GM23248 (cell line): Measurements from ENCODE around the gene ERMAP. TPM values are rescaled to one million over a fixed set of nuclear protein-coding genes. Genes with fewer than 3 reads are reported as not detected.

ENCODE experiments used
- DNase-seq: peaks from one replicate; pipeline ENCODE4 v3.0.0-alpha.2; 2015
- H2AFZ ChIP-seq: fragments of 200-600 bp; sonication (generic); 2 replicates; pipeline ENCODE4 v1.6.1; 2016; ENCODE audit warnings: antibody characterized with exemption
- H3F3A ChIP-seq: fragments of 200-600 bp; sonication (generic); 2 replicates; pipeline ENCODE4 v1.6.1; 2016; ENCODE audit warnings: mild to moderate bottlenecking, antibody characterized with exemption, mixed run types; ENCODE audit not compliant: insufficient read depth
- H3K27ac ChIP-seq: fragments of 200-600 bp; sonication (generic); 2 replicates; pipeline ENCODE4 v1.5.1; 2016; ENCODE audit warnings: mild to moderate bottlenecking
- H3K27me3 ChIP-seq: fragments of 200-600 bp; sonication (generic); replicated peaks from 2 replicates; pipeline ENCODE4 v1.6.1; 2016; ENCODE audit warnings: mild to moderate bottlenecking; ENCODE audit not compliant: insufficient read depth
- H3K36me3 ChIP-seq: fragments of 200-600 bp; sonication (generic); 2 replicates; pipeline ENCODE4 v1.6.1; 2016; ENCODE audit warnings: low read depth, mild to moderate bottlenecking
- H3K4me1 ChIP-seq: fragments of 200-600 bp; sonication (generic); 2 replicates; pipeline ENCODE4 v1.6.1; 2016; ENCODE audit warnings: mild to moderate bottlenecking; ENCODE audit not compliant: insufficient read depth
- H3K4me2 ChIP-seq: fragments of 200-600 bp; sonication (generic); one replicate; pipeline ENCODE4 v1.6.1; 2016; ENCODE audit warnings: mild to moderate bottlenecking; ENCODE audit not compliant: unreplicated experiment
- H3K4me3 ChIP-seq: fragments of 200-600 bp; sonication (generic); 2 replicates; pipeline ENCODE4 v1.5.1; 2016; ENCODE audit warnings: mild to moderate bottlenecking
- H3K79me2 ChIP-seq: fragments of 200-600 bp; sonication (generic); 2 replicates; pipeline ENCODE4 v1.6.1; 2016; ENCODE audit warnings: mild to moderate bottlenecking; ENCODE audit not compliant: insufficient read depth
- H3K9ac ChIP-seq: fragments of 200-600 bp; sonication (generic); 2 replicates; pipeline ENCODE4 v1.6.1; 2016; ENCODE audit warnings: mild to moderate bottlenecking
- H3K9me2 ChIP-seq: fragments of 200-600 bp; sonication (generic); 2 replicates; pipeline ENCODE4 v1.6.1; 2016; ENCODE audit warnings: mixed run types, mild to moderate bottlenecking, moderate library complexity; ENCODE audit not compliant: insufficient read depth
- H3K9me3 ChIP-seq: fragments of 200-600 bp; sonication (generic); one replicate; pipeline ENCODE4 v1.6.1; 2017; ENCODE audit warnings: low read depth
- H4K20me1 ChIP-seq: fragments of 200-600 bp; sonication (generic); 2 replicates; pipeline ENCODE4 v1.6.0; 2016; ENCODE audit not compliant: insufficient read depth
- EZH2 ChIP-seq: fragments of 200-600 bp; sonication (generic); IDR thresholded peaks from 2 replicates; pipeline ENCODE4 v1.6.1; 2018; ENCODE audit warnings: antibody characterized with exemption, mild to moderate bottlenecking; ENCODE audit not compliant: insufficient read depth, poor library complexity, severe bottlenecking
- EZH2phosphoT487 ChIP-seq: fragments of 200-600 bp; sonication (generic); IDR thresholded peaks from 2 replicates; pipeline ENCODE4 v1.6.1; 2018; ENCODE audit warnings: antibody characterized with exemption, moderate library complexity, mild to moderate bottlenecking, low read depth; ENCODE audit not compliant: insufficient read depth
- WGBS, 2 experiments: methylation state at CpG; one replicate each; pipeline ENCODE4 v1.1.6; 2015 to 2017; ENCODE audit warnings: low lambda C conversion rate in 2 of 2, low coverage in 1 of 2; ENCODE audit errors: missing lambda C conversion rate in 2 of 2; 5-methylcytosine and 5-hydroxymethylcytosine counted together
- in situ Hi-C: fragments of 300-500 bp; cut with MboI; formaldehyde crosslinking; loops from 2 replicates; pipeline ENCODE4 v1.15.0; 2020
- polyA plus RNA-seq: library from polyadenylated mRNA; unstranded; fragments of >200 nt; fragmentation: Nextera tagmentation; extraction: Ambion mirVana; gene quantifications from 2 replicates; pipeline ENCODE4 v1.2.1, GENCODE V29; 2016
- total RNA-seq: library from RNA; depleted of rRNA; stranded (reverse); fragments of >200 nt; shearing (Covaris generic); gene quantifications from 2 replicates; pipeline ENCODE4 v1.2.3, GENCODE V29; 2014

Gene ERMAP
- total and polyA plus RNA-seq, 2 experiments from 2014 or later: 7.0 to 18.4 TPM

GRCh38 chr1:42873670-42874069, 56.7 kb downstream of the ERMAP start:
- Histone ChIP-seq H2AFZ (no peak overlapping the region), H3K4me1 (no peaks in the 10 kb centered on the region), H3F3A (no peaks in the 10 kb centered on the region), H3K4me2 (no peak overlapping the region), H3K4me3 (no peak overlapping the region), H3K79me2 (no peaks in the 10 kb centered on the region), H3K27me3 (peaks cover 29% of the 10 kb centered on the region), H3K36me3 (no peaks in the 10 kb centered on the region), H3K9me3 (no peaks in the 10 kb centered on the region), H3K9me2 (no peaks in the 10 kb centered on the region), H3K9ac (no peak overlapping the region), H4K20me1 (no peaks in the 10 kb centered on the region), H3K27ac (no peak overlapping the region)
- no peak for TF ChIP-seq EZH2phosphoT487
- no peak for TF ChIP-seq EZH2
- 44 to 63% methylated on average over 1 of the region's 1 CpG for WGBS, 2 experiments
- in situ Hi-C loops: no loop called here
- no peak for DNase-seq

- Histone ChIP-seq H3K9me3 (no peaks in the 10 kb centered on the region), H3K4me3 (no peak overlapping the region), H3K9me2 (no peaks in the 10 kb centered on the region), H3F3A (no peaks in the 10 kb centered on the region), H3K4me2 (no peak overlapping the region), H3K4me1 (no peaks in the 10 kb centered on the region), H3K27ac (no peak overlapping the region), H4K20me1 (no peaks in the 10 kb centered on the region), H3K9ac (no peak overlapping the region), H3K36me3 (no peaks in the 10 kb centered on the region), H2AFZ (no peak overlapping the region), H3K79me2 (no peaks in the 10 kb centered on the region), H3K27me3 (peaks cover 29% of the 10 kb centered on the region)
- no peak for DNase-seq
- in situ Hi-C loops: no loop called here
- TF ChIP-seq EZH2 (no peak), EZH2phosphoT487 (no peak)
Measured at GRCh38 chr1:42876009-42876408, 59.1 kb downstream of the ERMAP start.

- Histone ChIP-seq H3K79me2 (no peaks in the 10 kb centered on the region), H3K36me3 (no peaks in the 10 kb centered on the region), H3K9me2 (no peaks in the 10 kb centered on the region), H3K4me3 (no peak overlapping the region), H3K4me1 (no peaks in the 10 kb centered on the region), H3K27me3 (peaks cover 29% of the 10 kb centered on the region), H2AFZ (no peak overlapping the region), H3K27ac (no peak overlapping the region), H3F3A (no peaks in the 10 kb centered on the region), H3K9me3 (no peaks in the 10 kb centered on the region), H3K4me2 (no peak overlapping the region), H4K20me1 (no peaks in the 10 kb centered on the region), H3K9ac (no peak overlapping the region)
- no peak for TF ChIP-seq EZH2
- TF ChIP-seq EZH2phosphoT487: no peak
- in situ Hi-C loops: no loop called here
- DNase-seq: no peak
- 16 to 26% methylated on average over 2 of the region's 2 CpGs for WGBS, 2 experiments
Measured at GRCh38 chr1:42877380-42877779, 60.5 kb downstream of the ERMAP start.

- H3K36me3 ChIP-seq: no peaks in the 10 kb centered on the region
- no peaks in the 10 kb centered on the region for H3K9me3 ChIP-seq
- no peaks in the 10 kb centered on the region for H3K4me1 ChIP-seq
- H2AFZ ChIP-seq: no peak overlapping the region
- no peak overlapping the region for H3K4me3 ChIP-seq
- 23 to 26% methylated on average over 4 of the region's 4 CpGs for WGBS, 2 experiments
- no peak overlapping the region for H3K27ac ChIP-seq
- no peaks in the 10 kb centered on the region for H3K79me2 ChIP-seq
- no peak overlapping the region for H3K9ac ChIP-seq
- no peaks in the 10 kb centered on the region for H3F3A ChIP-seq
- no peak overlapping the region for H3K4me2 ChIP-seq
- H4K20me1 ChIP-seq: no peaks in the 10 kb centered on the region
- H3K9me2 ChIP-seq: no peaks in the 10 kb centered on the region
- in situ Hi-C loops: no loop called here
- DNase-seq: no peak
- TF ChIP-seq EZH2: no peak
- no peak for TF ChIP-seq EZH2phosphoT487
- H3K27me3 ChIP-seq: peaks cover 29% of the 10 kb centered on the region
Measured at GRCh38 chr1:42880384-42880783, 63.5 kb downstream of the ERMAP start.

GRCh38 chr1:42886046-42886739, 69.3 kb downstream of the ERMAP start:
- Histone ChIP-seq H3K4me1 (no peaks in the 10 kb centered on the region), H3K79me2 (no peaks in the 10 kb centered on the region), H3K9me2 (no peaks in the 10 kb centered on the region), H3K4me3 (no peak overlapping the region), H3K9me3 (no peaks in the 10 kb centered on the region), H3F3A (no peaks in the 10 kb centered on the region), H2AFZ (no peak overlapping the region), H3K9ac (no peak overlapping the region), H3K27ac (no peak overlapping the region), H4K20me1 (no peaks in the 10 kb centered on the region), H3K36me3 (no peaks in the 10 kb centered on the region), H3K4me2 (no peak overlapping the region), H3K27me3 (no peaks in the 10 kb centered on the region; the same call in 1 of the 2 replicates)
- DNase-seq: no peak
- no peak for TF ChIP-seq EZH2phosphoT487
- no peak for TF ChIP-seq EZH2
- in situ Hi-C loops: no loop called here
- 62% methylated on average over 16 of the region's 16 CpGs for WGBS, 2 experiments
